ENCODE measurements around the gene LRRC25.

Gene LRRC25

GRCh38 chr19:18435842-18436670 lies 38.6 kb upstream of the LRRC25 start:
- DNase-seq (ENCODE audit: low read depth) = no peak

DNA sequence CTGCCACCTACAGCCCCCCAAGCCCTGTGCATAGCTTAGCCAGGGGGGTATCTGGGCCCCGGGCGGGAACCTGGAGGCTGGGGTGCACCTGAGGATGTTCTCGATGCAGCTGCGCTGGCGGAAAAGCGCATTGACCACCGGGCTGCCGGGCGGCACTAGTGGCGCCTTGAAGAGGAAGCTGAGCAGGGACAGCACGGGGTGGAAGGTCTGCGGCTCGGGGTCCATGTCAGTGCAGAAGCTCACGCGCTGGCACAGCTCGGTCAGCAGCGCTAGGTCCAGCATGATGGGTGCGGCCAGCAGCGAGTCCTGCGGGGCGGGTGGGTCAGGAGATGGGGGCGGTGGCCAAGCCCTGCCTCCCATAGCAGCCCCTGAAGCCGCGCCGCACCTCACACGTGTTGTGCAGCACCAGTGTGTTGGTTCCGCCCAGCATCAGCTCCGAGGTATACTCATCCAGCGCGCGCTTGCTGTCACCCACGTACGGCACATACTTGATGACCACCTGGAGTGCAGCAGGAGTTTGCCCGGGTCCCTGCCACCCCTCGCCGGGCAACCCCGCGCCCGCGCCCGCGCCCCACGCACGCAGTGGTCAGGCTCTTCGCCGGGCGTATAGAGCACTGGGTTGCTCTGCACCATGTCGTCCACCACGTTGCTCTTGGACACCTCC lies 37.9 kb upstream of the LRRC25 start:
- DNase-seq (ENCODE audit: low read depth) = no peak

GRCh38 chr19:18434411-18435175 lies 37.2 kb upstream of the LRRC25 start:
- DNase-seq (ENCODE audit: low read depth) = no peak

- DNase-seq (ENCODE audit: low read depth) = no peak
Observed at GRCh38 chr19:18433735-18434398, 36.4 kb upstream of the LRRC25 start.

DNA sequence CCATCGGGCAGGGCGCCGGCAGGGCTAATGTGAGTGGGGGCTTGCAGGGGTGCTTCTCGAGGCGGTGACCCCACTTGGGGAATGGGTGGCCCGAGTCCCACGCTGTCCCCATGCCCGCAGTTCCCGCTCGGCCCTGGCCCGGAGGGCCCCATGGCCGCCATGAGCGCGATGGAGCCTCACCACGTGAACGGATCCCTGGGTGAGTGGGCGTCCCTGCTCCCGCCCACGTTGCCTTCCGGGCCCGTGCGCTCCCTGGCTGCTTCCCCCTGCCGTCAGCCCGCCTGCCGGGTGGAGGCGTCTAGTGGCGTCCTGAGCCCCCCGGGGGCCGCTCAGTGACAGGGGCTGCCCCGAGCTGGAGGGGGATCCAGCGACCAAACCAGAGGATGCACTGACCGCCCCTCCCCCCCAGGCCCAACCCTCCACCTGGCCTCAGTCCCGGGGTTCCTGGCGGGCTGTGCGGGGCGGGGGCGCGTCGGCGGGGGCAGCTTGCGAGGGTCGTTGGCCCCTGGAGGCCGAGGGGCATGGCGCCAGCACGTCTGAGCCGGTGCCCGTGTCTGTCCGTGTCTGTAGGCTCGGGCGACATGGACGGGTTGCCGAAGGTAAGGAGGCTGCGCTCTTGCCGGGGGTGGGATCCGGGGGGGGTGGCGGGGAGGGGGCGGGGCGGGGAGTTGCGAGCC lies 35.7 kb upstream of the LRRC25 start:
- peak; percentile 66 for DNase-seq (ENCODE audit: low read depth)

GRCh38 chr19:18432275-18433014 lies 35.0 kb upstream of the LRRC25 start:
- no peak for DNase-seq (ENCODE audit: low read depth)

GRCh38 chr19:18431351-18432197 lies 34.2 kb upstream of the LRRC25 start:
- no peak for DNase-seq (ENCODE audit: low read depth)

GRCh38 chr19:18430417-18431144 lies 33.2 kb upstream of the LRRC25 start:
- DNase-seq (ENCODE audit: low read depth) = no peak

DNA sequence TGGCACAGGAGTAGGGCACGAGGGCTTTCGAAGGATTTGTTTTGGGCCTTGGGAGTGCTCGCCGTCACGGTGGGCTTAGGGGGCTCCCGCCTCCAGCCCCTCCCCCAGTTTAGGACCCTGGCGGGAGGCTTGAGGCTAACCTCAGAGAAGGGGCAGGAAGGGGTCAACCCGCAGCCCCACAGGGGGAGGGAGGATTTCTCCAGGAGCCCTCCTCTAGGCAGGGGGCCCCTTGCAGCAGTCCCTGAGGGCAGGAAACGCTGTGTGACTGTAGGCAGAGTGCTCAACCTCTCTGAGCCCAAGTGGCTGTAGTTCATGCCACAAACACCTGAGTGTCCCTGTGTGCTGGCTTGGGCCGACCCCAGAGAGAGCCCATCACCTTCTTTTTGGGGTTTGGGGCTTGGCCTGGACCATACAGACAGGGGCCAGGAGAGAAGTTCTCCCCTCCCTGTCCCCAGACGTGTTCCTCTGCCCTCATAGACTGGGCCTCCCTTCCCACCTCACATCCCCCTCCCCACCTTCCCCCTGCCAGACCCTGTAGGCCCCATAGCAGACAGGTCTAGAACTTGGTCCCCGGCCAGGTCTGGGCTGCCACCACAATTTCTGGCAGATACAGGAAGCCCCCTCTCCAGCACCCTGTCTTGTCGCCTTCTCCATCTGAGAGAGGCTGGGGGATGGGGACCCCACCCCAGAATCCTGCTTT lies 32.4 kb upstream of the LRRC25 start:
- DNase-seq (ENCODE audit: low read depth) = no peak

DNA sequence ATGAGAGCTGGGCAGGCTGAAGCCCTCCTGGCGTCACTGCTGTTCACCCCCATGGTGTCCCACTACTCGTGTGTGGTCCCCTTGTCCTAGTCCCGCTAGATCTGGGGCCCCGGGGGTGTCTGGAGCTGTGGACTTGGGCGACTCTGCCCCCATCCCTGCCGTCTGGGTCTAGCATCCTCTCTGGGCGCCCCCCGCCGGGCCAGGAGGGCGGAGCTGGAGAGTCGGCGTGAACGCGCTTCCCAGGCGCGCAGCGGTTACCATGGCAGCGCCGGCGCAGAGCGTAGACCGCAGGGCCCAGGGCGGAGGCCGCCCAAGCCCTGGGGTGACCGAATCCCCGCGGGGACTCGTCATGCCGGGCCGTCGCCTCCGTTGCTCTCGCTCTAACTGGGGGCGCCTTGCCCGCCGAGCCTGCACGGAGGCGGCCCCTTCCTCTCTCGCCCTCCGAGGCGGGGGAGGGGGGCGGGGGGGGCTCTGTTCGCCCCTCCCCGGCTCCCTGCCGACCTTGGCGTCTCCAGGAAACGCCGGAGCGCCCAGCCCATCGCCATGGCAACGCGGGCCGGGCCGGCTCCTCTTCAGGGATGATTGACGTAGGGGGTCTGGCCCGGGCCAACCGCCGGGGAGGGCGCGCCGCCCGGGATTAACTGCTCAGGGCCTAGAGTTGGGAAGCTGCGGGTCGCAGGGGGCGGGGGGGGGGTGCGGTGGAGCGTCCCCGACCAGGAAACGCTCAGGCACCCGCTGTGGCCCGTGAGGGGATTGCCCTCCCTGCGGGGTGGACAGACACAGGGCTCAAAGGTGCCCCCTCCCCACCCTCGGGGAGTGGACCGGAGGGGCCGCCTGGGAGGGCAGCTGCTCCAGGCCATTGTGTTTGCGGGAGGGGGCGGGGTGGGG lies 31.6 kb upstream of the LRRC25 start:
- DNase-seq (ENCODE audit: low read depth) = peak; percentile 58

DNA sequence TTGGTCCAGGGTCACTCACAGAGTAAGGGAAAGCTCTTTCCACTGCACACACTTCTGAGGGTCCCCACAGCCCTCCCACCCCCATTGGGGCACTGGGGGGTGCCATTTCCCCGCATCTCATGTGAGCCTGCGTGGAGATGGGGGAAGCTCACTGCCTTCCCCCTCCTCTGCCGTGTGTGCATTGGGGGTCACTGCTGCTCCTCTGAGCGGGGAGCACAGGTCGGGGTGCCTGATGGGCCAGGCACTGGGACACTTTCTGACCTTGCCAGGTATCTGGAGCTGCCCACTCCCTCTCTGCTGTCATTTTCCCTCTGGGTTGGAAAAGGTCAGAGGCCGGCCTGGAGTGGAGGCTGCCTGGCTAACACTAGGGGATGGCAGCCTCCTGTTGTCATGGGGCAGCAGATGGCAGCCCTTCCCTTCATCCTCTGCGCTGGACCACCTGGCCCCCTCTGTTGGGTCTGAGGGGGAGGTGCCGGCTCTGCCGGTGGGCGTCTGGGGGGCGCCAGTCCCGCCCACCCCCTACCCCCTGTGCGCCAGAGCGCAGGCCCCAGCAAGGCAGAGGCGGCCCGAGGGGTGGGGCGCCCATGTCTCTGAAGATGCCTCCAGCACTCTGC lies 30.9 kb upstream of the LRRC25 start:
- no peak for DNase-seq (ENCODE audit: low read depth)

DNA sequence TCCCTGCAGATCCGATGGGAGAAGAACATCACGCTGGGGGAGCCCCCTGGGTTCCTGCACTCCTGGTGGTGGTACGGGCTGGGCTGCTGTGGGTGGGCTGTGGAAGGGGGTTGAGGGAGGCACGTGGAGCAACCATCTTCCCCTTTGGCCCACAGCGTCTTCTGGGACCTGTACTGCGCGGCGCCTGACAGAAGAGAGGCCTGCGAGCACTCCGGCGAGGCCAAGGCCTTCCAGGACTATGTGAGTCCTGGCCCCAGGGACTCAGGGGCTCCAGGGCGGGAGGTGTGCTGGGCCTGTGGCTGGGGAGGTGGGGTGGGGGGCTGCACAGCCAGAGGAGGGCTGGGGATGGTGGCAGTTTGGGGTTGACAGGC lies 30.3 kb upstream of the LRRC25 start:
- no peak for DNase-seq (ENCODE audit: low read depth)

GRCh38 chr19:18427080-18427742 lies 29.8 kb upstream of the LRRC25 start:
- no peak for DNase-seq (ENCODE audit: low read depth)

DNA sequence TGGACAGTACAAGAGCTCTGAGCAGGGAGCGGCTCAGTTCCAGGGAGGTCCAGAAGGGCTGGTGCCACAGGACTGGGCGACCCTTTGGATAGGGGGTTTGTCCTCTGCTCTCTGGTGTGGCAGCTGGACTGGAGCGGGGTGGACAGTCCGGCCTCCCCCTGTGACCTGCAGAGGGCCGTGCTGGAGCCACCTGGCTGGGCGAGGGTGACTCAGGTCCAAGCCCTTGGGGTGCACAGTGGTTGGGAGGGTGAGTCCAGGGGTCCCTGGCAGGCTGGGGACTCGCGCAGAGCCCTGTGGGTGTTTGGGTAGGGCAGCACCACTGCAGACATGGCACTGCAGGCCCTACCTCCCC lies 29.0 kb upstream of the LRRC25 start:
- DNase-seq (ENCODE audit: low read depth) = no peak

DNA sequence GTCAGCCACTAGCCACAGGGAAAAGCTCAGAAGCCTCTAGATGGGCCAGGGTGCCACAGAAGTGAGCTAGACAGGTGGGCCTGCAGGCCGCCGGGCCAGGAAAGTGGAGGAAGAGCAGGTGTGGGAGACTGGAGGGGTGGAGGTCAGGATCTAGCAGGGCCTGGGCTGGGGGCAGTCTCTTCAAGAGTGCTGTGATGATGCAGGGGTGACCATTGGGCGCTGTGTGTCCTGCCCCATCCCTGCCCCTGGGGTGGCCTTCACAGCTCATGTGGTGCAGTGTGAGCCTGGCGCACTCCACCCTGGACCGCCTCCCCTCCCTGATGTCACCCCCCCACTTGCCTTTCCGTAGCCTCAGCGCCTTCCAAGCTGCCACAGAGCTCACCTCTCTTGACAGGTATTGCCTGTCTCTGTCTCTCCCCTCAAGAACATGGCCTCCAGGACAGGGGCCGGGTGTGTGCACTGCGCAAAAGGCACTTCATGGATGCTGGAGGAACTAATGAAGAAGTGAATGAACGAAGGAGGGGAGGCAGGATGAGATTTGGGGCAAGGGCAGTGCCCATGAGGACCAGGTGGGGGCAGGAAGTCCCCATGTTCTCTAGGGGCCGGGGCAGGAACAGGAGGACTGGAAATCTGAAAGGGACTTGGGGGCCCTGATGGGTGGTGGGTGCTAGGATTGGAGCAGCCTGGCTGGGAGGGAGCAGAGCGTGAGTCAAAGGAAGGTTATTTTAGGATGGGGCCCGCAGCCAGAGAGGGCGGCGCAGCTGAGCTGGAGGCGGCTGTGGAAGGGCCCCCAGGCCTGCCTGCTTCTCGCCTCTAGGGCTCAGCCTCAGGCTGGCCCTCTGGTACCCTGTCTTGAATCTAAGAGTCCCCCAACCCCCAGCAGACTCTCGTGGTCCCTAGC lies 28.3 kb upstream of the LRRC25 start:
- DNase-seq (ENCODE audit: low read depth) = no peak

Data from stimulated activated CD4-positive, alpha-beta T cell treated with anti-CD3 and anti-CD28 coated beads, Interleukin-2, amount 100 ng/mL, for 4 hours (primary cell).